ENCODE data around the gene SNX24.

The SNX24 gene

GRCh38 chr5:122845229-122846050, at the start of gene SNX24:
SNX24 (plus strand) TSS chr5:122845613; CDS start chr5:122845634, 21 bp downstream.
- DNase-seq, result no peak
- ATAC-seq (ENCODE audit: insufficient read depth, low read depth), result no peak

GRCh38 chr5:122805481-122805880, 39.9 kb upstream of the SNX24 start:
- Histone ChIP-seq H3K4me1 (ENCODE audit: insufficient read depth, low read length) (no peaks in the 10 kb centered on the region), H3K9ac (ENCODE audit: low read depth, low read length) (no peak overlapping the region), H2AFZ (ENCODE audit: low read depth, low read length) (no peak overlapping the region), H3K4me3 (ENCODE audit: low read depth in 1 of 2, low read length in 2 of 2) (no peak overlapping the region), H3K79me2 (ENCODE audit: insufficient read depth, low read length) (no peaks in the 10 kb centered on the region), H3K27ac (ENCODE audit: low read length) (no peak overlapping the region), H3K36me3 (ENCODE audit: insufficient read depth, low read length) (peaks cover 56% of the 10 kb centered on the region), H3K9me3 (ENCODE audit: insufficient read depth, low read length, severe bottlenecking) (no peaks in the 10 kb centered on the region), H3K27me3 (ENCODE audit: insufficient read depth, low read length, poor library complexity) (no peaks in the 10 kb centered on the region), H4K20me1 (ENCODE audit: insufficient read depth, low read length) (no peaks in the 10 kb centered on the region), H3K4me2 (ENCODE audit: insufficient read depth, low read length) (no peak overlapping the region)
- DNase-seq (no peak), ATAC-seq (ENCODE audit: insufficient read depth, low read depth) (no peak)
- TF ChIP-seq CTCF (IDR thresholded peaks at IDR 0.05; ENCODE audit: borderline replicate concordance, extremely low read depth, low read length, poor library complexity, severe bottlenecking) (no peak), EZH2 (IDR thresholded peaks at IDR 0.05; ENCODE audit: borderline replicate concordance, low read depth, low read length, severe bottlenecking) (no peak)

More at GRCh38 chr5:122845229-122846050, at the start of gene SNX24:
- no peak within 1 kb of the TSS for H3K4me3 ChIP-seq (ENCODE audit: low read depth in 1 of 2, low read length in 2 of 2)
- H3K9ac ChIP-seq (ENCODE audit: low read depth, low read length), result no peak within 1 kb of the TSS
- no peaks in the 10 kb centered on the region for H3K36me3 ChIP-seq (ENCODE audit: insufficient read depth, low read length)
- H3K9me3 ChIP-seq (ENCODE audit: insufficient read depth, low read length, severe bottlenecking), result no peaks in the 10 kb centered on the region
- H3K27me3 ChIP-seq (ENCODE audit: insufficient read depth, low read length, poor library complexity), result no peaks in the 10 kb centered on the region
- H3K4me2 ChIP-seq (ENCODE audit: insufficient read depth, low read length), result no peak within 1 kb of the TSS
- no peak within 1 kb of the TSS for H2AFZ ChIP-seq (ENCODE audit: low read depth, low read length)
- H4K20me1 ChIP-seq (ENCODE audit: insufficient read depth, low read length), result no peaks in the 10 kb centered on the region
- no peak within 1 kb of the TSS for H3K27ac ChIP-seq (ENCODE audit: low read length)
- H3K4me1 ChIP-seq (ENCODE audit: insufficient read depth, low read length), result no peaks in the 10 kb centered on the region
- TF ChIP-seq CTCF (IDR thresholded peaks at IDR 0.05; ENCODE audit: borderline replicate concordance, extremely low read depth, low read length, poor library complexity, severe bottlenecking) (no peak), EZH2 (IDR thresholded peaks at IDR 0.05; ENCODE audit: borderline replicate concordance, low read depth, low read length, severe bottlenecking) (no peak)
- no peaks in the 10 kb centered on the region for H3K79me2 ChIP-seq (ENCODE audit: insufficient read depth, low read length)

GRCh38 chr5:122810405-122810804, 35.0 kb upstream of the SNX24 start:
- H3K27me3 ChIP-seq (ENCODE audit: insufficient read depth, low read length, poor library complexity), result no peaks in the 10 kb centered on the region
- no peaks in the 10 kb centered on the region for H3K4me1 ChIP-seq (ENCODE audit: insufficient read depth, low read length)
- no peak for ATAC-seq (ENCODE audit: insufficient read depth, low read depth)
- no peak overlapping the region for H3K4me3 ChIP-seq (ENCODE audit: low read depth in 1 of 2, low read length in 2 of 2)
- no peak overlapping the region for H3K4me2 ChIP-seq (ENCODE audit: insufficient read depth, low read length)
- no peak overlapping the region for H2AFZ ChIP-seq (ENCODE audit: low read depth, low read length)
- TF ChIP-seq CTCF (IDR thresholded peaks at IDR 0.05; ENCODE audit: borderline replicate concordance, extremely low read depth, low read length, poor library complexity, severe bottlenecking), result no peak
- no peak for TF ChIP-seq EZH2 (IDR thresholded peaks at IDR 0.05; ENCODE audit: borderline replicate concordance, low read depth, low read length, severe bottlenecking)
- H3K27ac ChIP-seq (ENCODE audit: low read length), result no peak overlapping the region
- H4K20me1 ChIP-seq (ENCODE audit: insufficient read depth, low read length), result no peaks in the 10 kb centered on the region
- no peaks in the 10 kb centered on the region for H3K9me3 ChIP-seq (ENCODE audit: insufficient read depth, low read length, severe bottlenecking)
- no peak overlapping the region for H3K9ac ChIP-seq (ENCODE audit: low read depth, low read length)
- no peak for DNase-seq
- H3K79me2 ChIP-seq (ENCODE audit: insufficient read depth, low read length), result no peaks in the 10 kb centered on the region
- peaks cover 19% of the 10 kb centered on the region; the same call in 1 of the 2 replicates for H3K36me3 ChIP-seq (ENCODE audit: insufficient read depth, low read length)

Measured in DND-41 (cell line).